Suprapubic skin (tissue), 4 donors: ENCODE results near the gene DCUN1D1.

Experiments
- CTCF ChIP-seq, 2 donors: fragments of 200-600 bp in 1 of 2; fragments of 450-650 bp in 1 of 2; sonication (generic) in 1 of 2; IDR thresholded peaks; one replicate each; pipeline ENCODE4 v1.5.1; 2016 to 2019; ENCODE audit warnings: antibody characterized with exemption in 2 of 2, mild to moderate bottlenecking in 1 of 2, moderate library complexity in 1 of 2
- POLR2A ChIP-seq, 2 donors: fragments of 450-650 bp; IDR thresholded peaks; one replicate each; pipeline ENCODE4 v1.6.1; 2017; ENCODE audit warnings: antibody characterized with exemption in 2 of 2, mild to moderate bottlenecking in 2 of 2, moderate library complexity in 2 of 2
- POLR2AphosphoS5 ChIP-seq, 3 donors: sonication (generic); formaldehyde crosslinking; IDR thresholded peaks; one replicate each; pipeline ENCODE4 v1.6.1; 2017; ENCODE audit warnings: antibody characterized with exemption in 3 of 3

- no peak for TF ChIP-seq CTCF (IDR thresholded peaks at IDR 0.05)
- TF ChIP-seq POLR2AphosphoS5 (IDR thresholded peaks at IDR 0.05), result no peak
- TF ChIP-seq POLR2A (IDR thresholded peaks at IDR 0.05), result no peak
Observed at GRCh38 chr3:182919866-182920357, 60.4 kb downstream of the DCUN1D1 start.
